ENCODE results near the gene MOV10L1. TPM values are rescaled to one million over a fixed set of nuclear protein-coding genes. Genes with fewer than 3 reads are reported as not detected.
A peak's percentile ranks its signal among the peaks of the same experiment; 100 is the strongest.

MOV10L1 gene
- total RNA-seq, 2 experiments from 2014 or later = not detected

DNA sequence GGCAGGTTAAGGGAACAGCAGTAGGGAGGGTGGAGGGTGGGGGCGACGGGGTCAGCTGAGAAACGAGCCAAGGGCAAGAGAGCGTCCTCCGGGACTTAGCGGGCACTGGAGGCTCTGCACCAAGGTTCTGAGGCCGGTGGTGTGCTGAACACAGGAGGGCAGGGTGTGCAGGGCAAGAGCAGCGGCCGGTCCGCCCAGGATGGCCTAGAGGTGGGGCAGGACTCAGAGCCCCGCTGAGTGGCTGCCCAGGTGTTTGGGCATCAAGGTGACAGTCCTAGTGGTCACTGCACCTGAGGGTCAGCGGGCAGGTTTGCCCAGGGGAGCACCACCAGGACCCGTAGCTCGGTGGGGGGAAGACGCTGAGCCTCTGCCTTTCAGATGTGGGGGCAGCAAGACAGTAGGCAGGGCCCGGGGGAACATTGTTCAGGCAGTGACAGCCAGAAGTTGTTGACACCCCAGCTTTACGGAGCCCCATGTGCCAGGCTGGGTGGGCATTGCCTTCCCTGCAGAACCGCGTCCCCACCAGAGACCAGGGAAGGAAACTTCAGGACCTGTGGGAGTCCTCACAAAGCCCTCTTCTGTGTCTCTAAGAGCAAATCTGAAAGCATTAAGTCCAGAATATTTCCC is 27.2 kb upstream of the MOV10L1 start:
- POLR2A ChIA-PET = no interaction called here
- Histone ChIP-seq H3K27me3 (ENCODE audit: control insufficient read depth in 1 of 2, insufficient read depth in 2 of 2, low read length in 2 of 2) (peaks cover 17 to 23% of the 10 kb centered on the region in 2 experiments), H3K27ac (ENCODE audit: low read depth in 1 of 2, low read length in 2 of 2) (no peak overlapping the region), H3K9me3 (ENCODE audit: control insufficient read depth in 1 of 2, insufficient read depth in 1 of 2, low read length in 2 of 2) (no peaks in the 10 kb centered on the region), H3K36me3 (ENCODE audit: insufficient read depth, low read length) (no peaks in the 10 kb centered on the region), H3K4me1 (ENCODE audit: insufficient read depth, low read length) (no peaks in the 10 kb centered on the region), H3K4me3 (ENCODE audit: low read length) (no peak overlapping the region)
- CTCF ChIA-PET = no interaction called here
- Mint-ChIP-seq H3K4me3 (no peak overlapping the region), H3K36me3 (ENCODE audit: low read depth) (no peaks in the 10 kb centered on the region), H3K9me3 (no peaks in the 10 kb centered on the region), H3K27me3 (peaks cover 18% of the 10 kb centered on the region), H3K27ac (no peak overlapping the region), H3K4me1 (ENCODE audit: low read depth) (no peaks in the 10 kb centered on the region)
- intact Hi-C loops (cut with DNase I, micrococcal nuclease) = no loop called here
- no peak for DNase-seq
- TF ChIP-seq, protein P1, sequence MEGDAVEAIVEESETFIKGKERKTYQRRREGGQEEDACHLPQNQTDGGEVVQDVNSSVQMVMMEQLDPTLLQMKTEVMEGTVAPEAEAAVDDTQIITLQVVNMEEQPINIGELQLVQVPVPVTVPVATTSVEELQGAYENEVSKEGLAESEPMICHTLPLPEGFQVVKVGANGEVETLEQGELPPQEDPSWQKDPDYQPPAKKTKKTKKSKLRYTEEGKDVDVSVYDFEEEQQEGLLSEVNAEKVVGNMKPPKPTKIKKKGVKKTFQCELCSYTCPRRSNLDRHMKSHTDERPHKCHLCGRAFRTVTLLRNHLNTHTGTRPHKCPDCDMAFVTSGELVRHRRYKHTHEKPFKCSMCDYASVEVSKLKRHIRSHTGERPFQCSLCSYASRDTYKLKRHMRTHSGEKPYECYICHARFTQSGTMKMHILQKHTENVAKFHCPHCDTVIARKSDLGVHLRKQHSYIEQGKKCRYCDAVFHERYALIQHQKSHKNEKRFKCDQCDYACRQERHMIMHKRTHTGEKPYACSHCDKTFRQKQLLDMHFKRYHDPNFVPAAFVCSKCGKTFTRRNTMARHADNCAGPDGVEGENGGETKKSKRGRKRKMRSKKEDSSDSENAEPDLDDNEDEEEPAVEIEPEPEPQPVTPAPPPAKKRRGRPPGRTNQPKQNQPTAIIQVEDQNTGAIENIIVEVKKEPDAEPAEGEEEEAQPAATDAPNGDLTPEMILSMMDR (IDR thresholded peaks at IDR 0.05) = no peak
- no peak for ATAC-seq (ENCODE audit: poor library complexity)

DNA sequence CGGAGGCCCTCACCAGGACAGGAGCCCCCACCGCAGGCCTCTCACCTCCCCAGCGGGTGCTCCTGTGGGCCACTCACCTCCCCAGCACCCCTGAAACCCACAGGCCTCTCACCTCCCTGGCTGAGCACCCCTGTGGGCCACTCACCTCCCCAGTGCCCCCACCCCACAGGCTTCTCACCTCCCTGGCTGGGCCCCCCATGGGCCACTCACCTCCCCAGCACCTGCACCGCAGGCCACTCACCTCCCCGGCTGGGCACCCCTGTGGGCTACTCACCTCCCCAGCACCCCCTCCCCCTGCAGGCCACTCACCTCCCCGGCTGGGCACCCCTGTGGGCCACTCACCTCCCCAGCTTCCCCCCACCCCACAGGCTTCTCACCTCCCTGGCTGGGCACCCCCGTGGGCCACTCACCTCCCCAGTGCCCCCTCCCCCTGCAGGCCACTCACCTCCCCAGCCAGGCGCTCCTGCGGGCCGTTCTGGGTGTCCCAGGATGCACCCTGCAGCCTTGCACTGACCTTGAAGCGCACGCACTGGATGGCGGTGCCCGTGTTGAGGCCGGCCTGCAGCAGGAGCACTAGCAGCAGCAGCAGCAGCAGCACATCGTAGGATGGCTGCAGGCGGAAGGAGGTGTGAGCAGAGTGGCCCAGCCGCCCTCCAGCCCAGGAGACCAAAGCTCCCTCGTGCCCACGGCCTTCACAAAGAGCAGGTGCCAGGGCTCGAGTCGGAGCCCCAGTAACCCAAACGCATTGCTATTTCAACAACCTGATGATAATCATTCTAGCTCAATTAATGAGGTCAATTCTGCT is 26.0 kb upstream of the MOV10L1 start:
- Histone ChIP-seq H3K4me3 (ENCODE audit: low read length) (no peak overlapping the region), H3K9me3 (ENCODE audit: control insufficient read depth in 1 of 2, insufficient read depth in 1 of 2, low read length in 2 of 2) (no peaks in the 10 kb centered on the region), H3K36me3 (ENCODE audit: insufficient read depth, low read length) (no peaks in the 10 kb centered on the region), H3K27me3 (ENCODE audit: control insufficient read depth in 1 of 2, insufficient read depth in 2 of 2, low read length in 2 of 2) (peaks cover 13 to 14% of the 10 kb centered on the region in 2 experiments), H3K27ac (ENCODE audit: low read depth in 1 of 2, low read length in 2 of 2) (no peak overlapping the region), H3K4me1 (ENCODE audit: insufficient read depth, low read length) (no peaks in the 10 kb centered on the region)
- Mint-ChIP-seq H3K9me3 (no peaks in the 10 kb centered on the region), H3K27me3 (peaks cover 15% of the 10 kb centered on the region), H3K4me3 (no peak overlapping the region), H3K27ac (no peak overlapping the region), H3K36me3 (ENCODE audit: low read depth) (no peaks in the 10 kb centered on the region), H3K4me1 (ENCODE audit: low read depth) (no peaks in the 10 kb centered on the region)
- DNase-seq (peak in 1 of 14 experiments; percentile 19), ATAC-seq (ENCODE audit: poor library complexity) (no peak)
- ChIA-PET POLR2A (no interaction called here), CTCF (no interaction called here)
- intact Hi-C loops (cut with DNase I, micrococcal nuclease) = no loop called here
- TF ChIP-seq, protein P1 (IDR thresholded peaks at IDR 0.05) = no peak

DNA sequence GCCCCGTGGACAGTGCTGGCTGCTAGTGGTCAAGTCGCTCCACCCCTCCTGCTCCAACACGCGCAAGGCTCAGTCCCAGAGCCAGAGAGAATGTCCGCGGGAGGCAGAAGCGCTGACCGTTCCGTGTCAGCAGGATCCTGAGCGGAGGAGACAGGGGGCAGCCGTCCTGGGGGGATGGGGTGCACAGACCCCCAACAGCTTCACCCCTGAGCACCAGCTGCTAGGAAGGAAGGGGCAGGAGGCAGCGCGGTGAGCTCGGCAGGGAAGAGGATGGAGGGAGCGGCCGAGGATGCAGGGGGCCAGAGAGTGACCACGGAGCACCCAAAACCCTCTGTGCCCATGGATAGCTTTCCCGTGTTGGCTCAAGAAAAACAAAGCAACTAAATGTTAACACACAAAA is 25.4 kb upstream of the MOV10L1 start:
- no peaks in the 10 kb centered on the region for H3K36me3 Mint-ChIP-seq (ENCODE audit: low read depth)
- TF ChIP-seq, protein P1 (IDR thresholded peaks at IDR 0.05) = no peak
- H3K27ac Mint-ChIP-seq = no peak overlapping the region
- no peaks in the 10 kb centered on the region for H3K9me3 Mint-ChIP-seq
- ATAC-seq (ENCODE audit: poor library complexity) (no peak), DNase-seq (no peak)
- peaks cover 7 to 8% of the 10 kb centered on the region in 2 experiments for H3K27me3 ChIP-seq (ENCODE audit: control insufficient read depth in 1 of 2, insufficient read depth in 2 of 2, low read length in 2 of 2)
- H3K4me1 Mint-ChIP-seq (ENCODE audit: low read depth) = no peaks in the 10 kb centered on the region
- peaks cover 10% of the 10 kb centered on the region for H3K27me3 Mint-ChIP-seq
- ChIA-PET CTCF (no interaction called here), POLR2A (no interaction called here)
- H3K4me3 Mint-ChIP-seq = no peak overlapping the region
- no peaks in the 10 kb centered on the region for H3K9me3 ChIP-seq (ENCODE audit: control insufficient read depth in 1 of 2, insufficient read depth in 1 of 2, low read length in 2 of 2)
- no peaks in the 10 kb centered on the region for H3K4me1 ChIP-seq (ENCODE audit: insufficient read depth, low read length)
- intact Hi-C loops (cut with DNase I, micrococcal nuclease) = no loop called here
- no peak overlapping the region for H3K4me3 ChIP-seq (ENCODE audit: low read length)
- H3K36me3 ChIP-seq (ENCODE audit: insufficient read depth, low read length) = no peaks in the 10 kb centered on the region
- no peak overlapping the region for H3K27ac ChIP-seq (ENCODE audit: low read depth in 1 of 2, low read length in 2 of 2)
